Gastroesophageal sphincter (tissue), 4 donors: ENCODE data around the gene UCHL5. TPM values are rescaled to one million over a fixed set of nuclear protein-coding genes. Genes with fewer than 3 reads are reported as not detected.

ENCODE experiments used
- ATAC-seq: fragments of 150-250 bp; one replicate; pipeline ENCODE4 v1.9.1; 2016; ENCODE audit warnings: mild to moderate bottlenecking, moderate library complexity
- H3K27ac ChIP-seq, 4 donors: fragments of 200-600 bp; sonication (generic) in 3 of 4; 1 replicate in 3 of 4; 2 replicates in 1 of 4; pipeline ENCODE4 v1.5.1; 2016 to 2019
- H3K27me3 ChIP-seq: fragments of 200-600 bp; sonication (generic); one replicate; pipeline ENCODE4 v1.5.1; 2019
- H3K36me3 ChIP-seq, 2 donors: fragments of 200-600 bp; sonication (generic); one replicate each; pipeline ENCODE4 v1.5.1; 2019; ENCODE audit warnings: control low read depth in 1 of 2
- H3K4me1 ChIP-seq, 3 donors: fragments of 200-600 bp; sonication (generic); 1 replicate in 2 of 3; 2 replicates in 1 of 3; pipeline ENCODE4 v1.5.1; 2016 to 2019; ENCODE audit warnings: control low read depth in 2 of 3
- H3K4me3 ChIP-seq, 2 donors: fragments of 200-600 bp; sonication (generic); one replicate each; pipeline ENCODE4 v1.5.1; 2019; ENCODE audit warnings: mild to moderate bottlenecking in 1 of 2, moderate library complexity in 1 of 2
- H3K9me3 ChIP-seq, 3 donors: fragments of 200-600 bp; sonication (generic); one replicate each; pipeline ENCODE4 v1.5.1; 2017 to 2019; ENCODE audit warnings: control low read depth in 2 of 3
- CTCF ChIP-seq, 4 experiments: fragments of 200-600 bp in 2 of 4; fragments of 450-650 bp in 2 of 4; sonication (generic) in 1 of 4; IDR thresholded peaks; one replicate each; pipeline ENCODE4 v1.5.1; 2017 to 2019; ENCODE audit warnings: antibody characterized with exemption in 4 of 4, mild to moderate bottlenecking in 2 of 4, moderate library complexity in 2 of 4
- EP300 ChIP-seq: sonication (generic); formaldehyde crosslinking; IDR thresholded peaks from one replicate; pipeline ENCODE4 v1.6.1; 2017; ENCODE audit warnings: antibody characterized with exemption, mild to moderate bottlenecking
- POLR2A ChIP-seq, 2 donors: fragments of 450-650 bp; IDR thresholded peaks; one replicate each; pipeline ENCODE4 v1.6.1; 2017; ENCODE audit warnings: antibody characterized with exemption in 2 of 2, mild to moderate bottlenecking in 2 of 2, moderate library complexity in 1 of 2
- POLR2AphosphoS5 ChIP-seq: sonication (generic); formaldehyde crosslinking; IDR thresholded peaks from one replicate; pipeline ENCODE4 v1.6.1; 2017; ENCODE audit warnings: antibody characterized with exemption
- WGBS, 2 donors: methylation state at CpG; one replicate each; pipeline ENCODE4 v1.1.5; 2018; ENCODE audit warnings: low coverage in 1 of 2; 5-methylcytosine and 5-hydroxymethylcytosine counted together
- total RNA-seq, 4 donors: library from RNA; depleted of rRNA; stranded (reverse); fragments of >200 nt; gene quantifications; one replicate each; pipeline ENCODE4 v1.1.0, GENCODE V29; 2016

Gene UCHL5
- total RNA-seq, 4 donors from 2014 or later = 24.1 to 42.7 (median 32.8) TPM

GRCh38 chr1:193104502-193104906 lies 45.3 kb upstream of the UCHL5 start:
- peak overlapping the region; percentile 91 to 92 for H3K4me3 ChIP-seq
- no peaks in the 10 kb centered on the region for H3K9me3 ChIP-seq
- ATAC-seq = peak; percentile 29
- peaks cover 0 to 14% of the 10 kb centered on the region in 2 donors for H3K36me3 ChIP-seq
- TF ChIP-seq POLR2A (IDR thresholded peaks at IDR 0.05) = no peak
- TF ChIP-seq EP300 = no peak
- no peak for TF ChIP-seq POLR2AphosphoS5
- TF ChIP-seq CTCF (IDR thresholded peaks at IDR 0.05) = no peak
- no peaks in the 10 kb centered on the region for H3K27me3 ChIP-seq
- peak overlapping the region; percentile 93 to 99 (median 96) for H3K27ac ChIP-seq
- WGBS, 2 donors = 0% methylated on average over 7 to 11 of the region's 24 CpGs
- peaks cover 2 to 27% (median 5%) of the 10 kb centered on the region in 3 donors for H3K4me1 ChIP-seq

- WGBS, 2 donors = 18 to 24% methylated on average over 8 to 9 of the region's 9 CpGs
- Histone ChIP-seq H3K4me3 (peak overlapping the region; percentile 91 to 92), H3K27ac (peak overlapping the region; percentile 93 to 99 (median 96)), H3K36me3 (peaks cover 0 to 19% of the 10 kb centered on the region in 2 donors), H3K27me3 (no peaks in the 10 kb centered on the region), H3K4me1 (peaks cover 2 to 27% (median 5%) of the 10 kb centered on the region in 3 donors), H3K9me3 (no peaks in the 10 kb centered on the region)
- no peak for TF ChIP-seq POLR2AphosphoS5
- no peak for ATAC-seq
Measured at GRCh38 chr1:193103759-193104501, 44.8 kb upstream of the UCHL5 start.

GRCh38 chr1:193102662-193103061 lies 43.5 kb upstream of the UCHL5 start:
- Histone ChIP-seq H3K4me3 (no peak overlapping the region), H3K36me3 (peaks cover 0 to 32% of the 10 kb centered on the region in 2 donors), H3K4me1 (peaks cover 2 to 27% (median 5%) of the 10 kb centered on the region in 3 donors), H3K27me3 (no peaks in the 10 kb centered on the region), H3K27ac (no peak overlapping the region), H3K9me3 (no peaks in the 10 kb centered on the region)
- no peak for ATAC-seq
- TF ChIP-seq POLR2A (IDR thresholded peaks at IDR 0.05) = no peak
- TF ChIP-seq EP300 = no peak
- TF ChIP-seq POLR2AphosphoS5 = no peak
- TF ChIP-seq CTCF (IDR thresholded peaks at IDR 0.05) = no peak
- WGBS, 2 donors = 68 to 84% methylated on average over 3 to 4 of the region's 5 CpGs

GRCh38 chr1:193094112-193094511 lies 35.0 kb upstream of the UCHL5 start:
- no peak for TF ChIP-seq POLR2A (IDR thresholded peaks at IDR 0.05)
- no peak for TF ChIP-seq POLR2AphosphoS5
- peaks cover 0 to 70% of the 10 kb centered on the region in 2 donors for H3K36me3 ChIP-seq
- no peak overlapping the region for H3K4me3 ChIP-seq
- no peak overlapping the region for H3K27ac ChIP-seq
- H3K9me3 ChIP-seq = no peaks in the 10 kb centered on the region
- no peak for ATAC-seq
- 91 to 98% methylated on average over 8 to 11 of the region's 11 CpGs for WGBS, 2 donors
- H3K4me1 ChIP-seq = no peaks in the 10 kb centered on the region
- H3K27me3 ChIP-seq = no peaks in the 10 kb centered on the region

- H3K27ac ChIP-seq = no peak overlapping the region
- H3K4me3 ChIP-seq = no peak overlapping the region
- H3K27me3 ChIP-seq = no peaks in the 10 kb centered on the region
- H3K36me3 ChIP-seq = peaks cover 0 to 46% of the 10 kb centered on the region in 2 donors
- no peaks in the 10 kb centered on the region for H3K4me1 ChIP-seq
- WGBS, 2 donors = 68 to 80% methylated on average over 1 of the region's 1 CpG
- no peaks in the 10 kb centered on the region for H3K9me3 ChIP-seq
- no peak for TF ChIP-seq POLR2A (IDR thresholded peaks at IDR 0.05)
- no peak for TF ChIP-seq CTCF (IDR thresholded peaks at IDR 0.05)
- no peak for ATAC-seq
Measured at GRCh38 chr1:193090865-193091264, 31.7 kb upstream of the UCHL5 start.

DNA sequence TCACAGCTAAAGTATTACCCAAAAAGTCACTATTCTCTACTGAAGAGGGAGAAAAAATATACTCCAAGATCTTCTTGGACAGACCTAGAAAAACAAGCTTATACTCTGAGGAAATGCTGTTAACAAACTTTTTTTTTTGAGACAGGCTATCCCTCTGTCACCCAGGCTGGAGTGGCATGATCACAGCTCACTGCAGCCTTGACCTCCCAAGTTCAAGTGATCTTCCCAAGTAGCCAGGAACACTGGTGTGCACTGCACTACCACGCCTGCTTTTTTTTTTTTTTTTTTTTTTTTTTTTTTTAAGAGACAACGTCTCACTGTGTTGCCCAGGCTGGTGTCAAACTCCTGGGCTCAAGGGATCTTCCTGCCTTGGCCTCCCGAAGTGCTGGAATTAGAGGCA lies 28.7 kb upstream of the UCHL5 start:
- H3K4me3 ChIP-seq = no peak overlapping the region
- ATAC-seq = no peak
- no peaks in the 10 kb centered on the region for H3K9me3 ChIP-seq
- no peaks in the 10 kb centered on the region for H3K27me3 ChIP-seq
- peaks cover under 1 to 48% of the 10 kb centered on the region in 2 donors for H3K36me3 ChIP-seq
- 58 to 59% methylated on average over 3 of the region's 3 CpGs for WGBS, 2 donors
- H3K4me1 ChIP-seq = no peaks in the 10 kb centered on the region
- TF ChIP-seq EP300 (no peak), CTCF (IDR thresholded peaks at IDR 0.05) (no peak), POLR2A (IDR thresholded peaks at IDR 0.05) (no peak), POLR2AphosphoS5 (no peak)
- no peak overlapping the region for H3K27ac ChIP-seq
